OCI-M1 (cell line): ENCODE data around the gene OR2S2.
A peak's percentile ranks its signal among the peaks of the same experiment; 100 is the strongest.
"Not testable (repeated sequence)": the region's sequence is repeated elsewhere in the genome, so short reads cannot be mapped to it uniquely, and the experiment has no call there.

Source experiments
- DNase-seq: peaks from one replicate; lab custom pipeline; 2025; lab: John Stamatoyannopoulos, UW

The OR2S2 gene

GRCh38 chr9:35958104-35958837 lies at the start of gene OR2S2:
Gene OR2S2, minus strand, starts transcription at chr9:35958154. Its CDS starts 56 bp downstream, at chr9:35958098.
- DNase-seq = no peak

- peak; percentile 43 for DNase-seq
These were observed 49.4 kb upstream of the OR2S2 start for GRCh38 chr9:36007316-36007708.

GRCh38 chr9:36006549-36007315 lies 48.8 kb upstream of the OR2S2 start:
- DNase-seq = peak; percentile 96

- DNase-seq = no peak
These were observed 47.9 kb upstream of the OR2S2 start for GRCh38 chr9:36005891-36006290.

- DNase-seq = no peak
These were observed 40.4 kb upstream of the OR2S2 start for GRCh38 chr9:35998333-35998732.

- DNase-seq = not testable (repeated sequence)
These were observed 39.1 kb upstream of the OR2S2 start for GRCh38 chr9:35997016-35997415.

GRCh38 chr9:35996358-35996970 lies 38.5 kb upstream of the OR2S2 start:
- no peak for DNase-seq

GRCh38 chr9:35994959-35995358 lies 37.0 kb upstream of the OR2S2 start:
- no peak for DNase-seq

GRCh38 chr9:35993976-35994720 lies 36.2 kb upstream of the OR2S2 start:
- no peak for DNase-seq

GRCh38 chr9:35993136-35993535 lies 35.2 kb upstream of the OR2S2 start:
- not testable (repeated sequence) for DNase-seq

GRCh38 chr9:35990155-35990554 lies 32.2 kb upstream of the OR2S2 start:
- DNase-seq = no peak

- DNase-seq = no peak
These were observed 26.1 kb upstream of the OR2S2 start for GRCh38 chr9:35984021-35984420.

GRCh38 chr9:35981699-35982098 lies 23.7 kb upstream of the OR2S2 start:
- no peak for DNase-seq

- no peak for DNase-seq
These were observed 22.5 kb upstream of the OR2S2 start for GRCh38 chr9:35980289-35981011.

- DNase-seq = no peak
These were observed 20.8 kb upstream of the OR2S2 start for GRCh38 chr9:35978792-35979191.

GRCh38 chr9:35976726-35977125 lies 18.8 kb upstream of the OR2S2 start:
- no peak for DNase-seq

- no peak for DNase-seq
These were observed 16.8 kb upstream of the OR2S2 start for GRCh38 chr9:35974800-35975199.

GRCh38 chr9:35972093-35972492 lies 14.1 kb upstream of the OR2S2 start:
- DNase-seq = no peak

- DNase-seq = no peak
These were observed 9.1 kb upstream of the OR2S2 start for GRCh38 chr9:35967042-35967441.

GRCh38 chr9:35966433-35966832 lies 8.5 kb upstream of the OR2S2 start:
- DNase-seq = no peak

GRCh38 chr9:35965011-35965410 lies 7.1 kb upstream of the OR2S2 start:
- DNase-seq = no peak
